Measurements from ENCODE around the gene KLK11.

Gene KLK11, protein sequence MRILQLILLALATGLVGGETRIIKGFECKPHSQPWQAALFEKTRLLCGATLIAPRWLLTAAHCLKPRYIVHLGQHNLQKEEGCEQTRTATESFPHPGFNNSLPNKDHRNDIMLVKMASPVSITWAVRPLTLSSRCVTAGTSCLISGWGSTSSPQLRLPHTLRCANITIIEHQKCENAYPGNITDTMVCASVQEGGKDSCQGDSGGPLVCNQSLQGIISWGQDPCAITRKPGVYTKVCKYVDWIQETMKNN

GRCh38 chr19:51026554-51026831 lies at the start of gene KLK11:
TSS of gene KLK11 (minus strand) at chr19:51026616. CDS start at chr19:51025631, 985 bp downstream.
- no peak for DNase-seq

DNA sequence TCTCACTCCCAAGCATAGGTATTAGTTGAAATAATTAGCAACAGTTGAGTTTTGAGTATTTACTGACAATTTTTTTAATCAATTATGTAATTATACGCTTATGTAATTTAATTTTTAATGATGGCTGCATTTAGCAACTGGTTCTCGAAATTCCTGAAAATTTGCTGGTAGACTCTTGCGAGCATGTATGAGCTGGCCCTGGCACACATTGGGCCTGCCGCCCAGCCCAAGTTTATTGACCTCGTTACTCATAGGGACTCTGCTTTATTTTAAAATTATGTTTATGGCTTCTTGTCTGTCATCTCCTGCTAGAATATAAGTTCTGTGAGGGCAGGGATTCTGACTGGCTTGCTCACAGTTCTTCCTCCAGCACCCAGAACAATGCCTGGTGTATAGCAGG lies 49.6 kb upstream of the KLK11 start:
- DNase-seq: no peak

- DNase-seq: no peak
Observed at GRCh38 chr19:51071095-51071405, 44.6 kb upstream of the KLK11 start.

GRCh38 chr19:51070334-51071094 lies 44.1 kb upstream of the KLK11 start:
- DNase-seq: no peak

- DNase-seq: no peak
Observed at GRCh38 chr19:51066393-51067186, 40.2 kb upstream of the KLK11 start.

DNA sequence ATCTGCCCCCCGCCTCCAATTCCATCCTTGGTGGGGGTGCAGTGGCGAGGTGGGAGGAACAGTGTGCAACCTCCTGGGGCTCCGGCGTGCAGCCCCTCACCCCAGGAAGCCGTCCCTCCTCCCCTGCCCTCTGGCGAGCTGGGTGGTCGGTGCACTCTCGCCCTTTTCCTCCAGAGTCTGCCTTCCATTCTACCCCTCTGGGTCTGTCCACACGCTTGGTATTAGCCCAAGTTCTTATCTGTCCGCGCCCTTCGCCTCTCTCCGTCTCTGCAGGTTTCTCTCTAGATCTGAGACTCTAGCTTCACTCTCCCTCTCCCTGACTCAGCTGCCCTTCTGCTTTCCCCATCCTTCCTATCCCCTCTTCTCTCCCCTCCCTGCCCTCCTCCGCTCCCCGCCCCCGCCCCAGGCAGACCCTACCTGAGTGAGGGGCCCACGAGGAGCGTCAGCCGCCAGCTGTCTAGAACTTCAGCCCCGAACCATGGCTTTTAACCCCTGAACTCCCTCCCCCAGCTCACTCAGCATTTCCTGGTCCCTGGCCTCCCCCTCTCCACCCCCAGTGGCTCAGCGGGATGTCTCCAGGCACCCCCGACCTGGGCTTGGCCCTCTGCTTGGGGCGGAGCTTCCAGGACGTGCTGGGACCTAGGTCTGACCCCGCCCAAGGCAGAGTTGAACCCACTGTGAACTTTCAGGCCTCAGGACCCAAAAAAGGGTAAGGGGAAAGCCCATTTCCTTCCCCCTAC lies 39.0 kb upstream of the KLK11 start:
- DNase-seq: no peak

- DNase-seq: no peak
Observed at GRCh38 chr19:51064534-51065220, 38.3 kb upstream of the KLK11 start, which contains the start of gene KLK13. TSS of gene KLK13 (minus strand) at chr19:51065092. CDS start at chr19:51065067, 25 bp downstream.

DNA sequence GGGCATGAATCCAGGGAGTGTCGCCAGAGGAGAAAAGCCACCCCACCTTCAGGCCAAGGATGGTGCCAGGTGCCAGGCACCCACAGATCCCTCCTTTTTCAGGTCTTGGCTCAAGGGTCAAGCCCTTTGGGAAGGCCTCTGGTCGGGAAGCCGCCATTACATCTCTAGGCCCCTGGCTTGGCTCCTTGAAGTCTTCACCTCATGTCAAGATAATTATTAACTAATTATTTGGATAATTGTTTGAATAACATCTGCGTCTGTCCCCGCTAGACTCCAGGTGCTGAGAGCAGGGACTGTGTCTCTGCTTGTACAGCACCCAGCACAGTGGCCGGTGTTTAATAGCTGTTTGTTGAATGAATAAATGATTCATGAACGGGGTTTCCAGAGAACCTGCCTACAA lies 37.2 kb upstream of the KLK11 start:
- no peak for DNase-seq

DNA sequence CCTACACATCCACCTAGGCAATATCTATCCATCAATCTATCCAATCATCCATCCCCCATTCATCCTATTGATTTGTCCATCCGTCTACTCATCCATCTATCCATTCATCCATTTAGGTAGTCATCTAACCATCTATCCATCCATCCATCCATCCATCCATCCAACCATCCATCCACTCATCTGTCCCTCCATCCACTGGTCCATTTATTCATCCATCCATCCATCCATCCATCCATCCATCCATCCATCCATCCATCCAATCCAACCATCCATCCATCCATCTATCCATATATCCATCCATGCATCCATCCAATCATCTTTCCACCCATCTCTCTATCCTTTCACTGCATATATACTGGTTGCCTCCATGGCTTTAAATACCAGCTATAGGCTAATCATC lies 34.6 kb upstream of the KLK11 start:
- DNase-seq: no peak

DNA sequence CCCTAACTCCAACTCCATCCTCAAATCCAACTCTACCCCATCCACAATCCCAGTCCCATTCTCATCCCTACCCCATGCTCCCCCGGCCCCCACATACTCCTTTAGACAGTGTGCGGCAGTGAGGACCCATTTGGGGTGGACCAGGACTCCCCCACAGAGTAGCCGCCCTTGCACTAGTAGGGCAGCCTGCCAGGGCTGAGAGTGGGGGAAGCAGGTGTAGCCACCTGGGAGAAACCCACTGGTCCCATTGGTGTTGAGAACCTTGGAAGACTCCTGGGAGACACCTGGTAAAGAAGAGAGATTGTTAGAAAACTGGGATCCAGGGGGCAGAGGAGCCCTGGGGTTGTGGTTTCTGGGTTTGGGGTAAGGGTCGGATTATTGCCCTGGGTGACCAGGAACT lies 33.9 kb upstream of the KLK11 start:
- no peak for DNase-seq

GRCh38 chr19:51059715-51060114 lies 33.3 kb upstream of the KLK11 start:
- no peak for DNase-seq

DNA sequence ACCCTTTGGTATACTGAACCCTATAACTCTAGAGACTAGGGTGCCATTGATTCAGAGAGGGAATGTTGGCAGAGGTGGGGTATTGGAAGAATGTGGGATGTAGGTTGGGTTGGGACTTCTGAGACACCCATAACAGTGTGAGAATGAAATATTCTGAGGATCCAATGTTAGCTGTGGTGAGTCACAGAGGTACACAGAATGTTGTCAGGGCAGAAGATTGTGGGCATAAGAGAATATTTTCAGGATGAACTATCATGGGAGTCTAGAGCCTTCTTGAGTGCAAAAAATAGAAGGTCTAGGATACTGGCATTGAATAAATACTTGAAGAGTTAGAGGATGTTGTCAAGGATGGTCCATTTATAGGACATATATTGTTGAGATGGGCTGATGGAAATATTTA lies 29.4 kb upstream of the KLK11 start:
- DNase-seq: no peak

GRCh38 chr19:51047031-51047335 lies 20.6 kb upstream of the KLK11 start:
- no peak for DNase-seq

DNA sequence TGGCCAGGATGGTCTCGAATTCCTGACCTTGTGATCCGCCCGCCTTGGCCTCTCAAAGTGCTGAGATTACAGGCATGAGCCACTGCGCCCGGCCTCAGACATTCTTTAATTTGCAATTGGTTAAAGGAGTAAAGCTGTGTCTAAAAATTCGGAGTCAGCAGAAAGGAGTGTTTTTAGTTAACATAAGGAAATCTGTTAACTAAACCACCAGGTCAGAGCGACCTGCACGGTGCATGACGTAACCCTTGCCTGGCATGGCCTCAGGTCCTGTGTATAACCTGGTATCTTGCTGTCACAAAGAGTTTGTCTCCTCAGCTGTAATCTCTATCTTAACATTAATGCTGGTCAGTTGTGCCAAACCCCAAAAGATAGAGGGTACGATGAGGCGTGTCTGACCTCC lies 17.9 kb upstream of the KLK11 start:
- DNase-seq: no peak

- DNase-seq: no peak
Observed at GRCh38 chr19:51043497-51043896, 17.1 kb upstream of the KLK11 start.

DNA sequence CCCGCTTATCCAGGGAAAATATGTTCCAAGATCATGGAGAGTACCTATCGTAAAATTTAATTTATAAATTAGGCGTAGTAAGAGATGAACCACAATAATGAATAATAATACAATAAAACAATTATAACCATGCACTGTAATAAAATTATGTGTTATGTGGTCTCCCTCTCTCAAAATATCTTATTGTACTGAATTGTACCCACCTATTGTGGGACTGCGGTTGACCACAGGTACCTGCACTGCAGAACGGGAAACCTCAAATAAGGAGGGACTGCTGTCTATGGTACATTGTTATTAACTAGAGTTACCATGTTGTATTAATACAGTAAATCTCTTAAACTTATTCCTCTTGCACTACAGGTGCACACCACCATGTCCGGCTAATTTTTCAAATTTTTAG lies 13.7 kb upstream of the KLK11 start:
- DNase-seq: no peak

DNA sequence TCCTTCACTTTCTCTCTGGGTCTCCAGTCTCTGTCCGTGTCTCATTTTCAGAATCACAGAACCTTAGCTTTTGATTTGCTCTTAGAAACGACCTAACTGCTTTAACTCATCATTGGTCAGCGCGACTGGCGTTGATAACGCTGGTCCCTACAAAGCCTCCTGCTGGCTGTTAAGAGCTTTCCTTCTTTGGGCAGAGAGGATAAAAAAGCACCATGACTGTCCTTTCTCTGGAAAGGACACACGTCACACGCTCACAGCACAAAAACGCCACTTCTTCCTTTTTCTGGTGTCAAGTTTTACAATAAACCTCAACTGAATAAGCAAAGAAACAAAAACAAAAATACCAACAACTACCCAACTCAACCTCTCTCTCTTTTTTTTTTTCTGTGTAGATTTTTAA lies 10.1 kb upstream of the KLK11 start:
- DNase-seq: no peak

- no peak for DNase-seq
Observed at GRCh38 chr19:51034704-51035103, 8.3 kb upstream of the KLK11 start, which contains the start of gene KLK12. TSS of gene KLK12 (minus strand) at chr19:51035002. CDS start at chr19:51034621, 381 bp downstream.

DNA sequence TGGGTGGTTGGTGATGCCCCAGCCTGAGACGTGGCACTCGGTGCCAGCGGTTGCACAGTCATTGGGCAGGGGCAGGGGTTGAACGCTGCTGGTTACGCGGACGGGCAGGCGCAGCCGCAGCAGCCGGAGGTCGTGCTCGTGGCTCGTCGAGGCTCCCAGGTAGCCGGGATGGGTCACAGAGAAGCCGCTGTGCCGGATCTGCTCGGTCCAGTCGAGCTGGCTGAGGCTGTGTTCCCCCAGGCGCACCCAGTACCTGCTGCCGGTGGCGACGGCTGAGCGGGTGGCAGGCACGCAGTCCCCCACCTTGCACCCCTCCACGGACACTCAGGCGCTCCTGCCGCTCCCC lies 5.4 kb upstream of the KLK11 start:
- no peak for DNase-seq

DNA sequence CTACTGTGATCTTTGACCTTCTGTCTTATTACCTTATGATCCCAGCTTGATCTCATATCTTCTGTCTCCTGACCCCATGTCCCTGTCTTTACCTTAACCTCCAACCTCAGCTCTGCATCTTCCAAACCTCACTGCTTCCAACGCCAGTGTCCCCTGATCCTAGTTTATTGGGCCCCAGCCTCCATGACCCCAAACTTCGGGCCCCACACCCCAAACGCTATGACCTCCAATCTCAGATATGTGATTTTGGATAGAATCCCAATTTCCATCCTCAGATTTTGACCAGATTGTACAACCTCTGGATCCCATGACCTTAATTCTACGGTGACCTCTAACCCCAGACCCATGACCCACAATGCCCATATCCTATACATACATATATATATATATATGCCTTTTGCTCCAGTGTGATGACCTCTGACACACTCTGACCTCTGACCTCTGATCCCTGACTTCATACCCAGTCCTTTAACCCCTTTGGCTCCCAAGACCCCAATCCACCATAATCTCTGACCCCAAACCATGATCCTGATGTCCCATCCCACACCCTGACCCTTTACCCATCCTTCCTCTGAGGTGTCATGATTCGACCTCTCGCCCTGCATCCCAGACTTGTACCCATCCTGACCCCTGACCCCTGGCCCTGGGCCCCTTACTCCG lies 4.9 kb upstream of the KLK11 start:
- no peak for DNase-seq

- no peak for DNase-seq
Observed at GRCh38 chr19:51030631-51031030, 4.2 kb upstream of the KLK11 start.

GRCh38 chr19:51029718-51030117 lies 3.3 kb upstream of the KLK11 start:
- DNase-seq: no peak

DNA sequence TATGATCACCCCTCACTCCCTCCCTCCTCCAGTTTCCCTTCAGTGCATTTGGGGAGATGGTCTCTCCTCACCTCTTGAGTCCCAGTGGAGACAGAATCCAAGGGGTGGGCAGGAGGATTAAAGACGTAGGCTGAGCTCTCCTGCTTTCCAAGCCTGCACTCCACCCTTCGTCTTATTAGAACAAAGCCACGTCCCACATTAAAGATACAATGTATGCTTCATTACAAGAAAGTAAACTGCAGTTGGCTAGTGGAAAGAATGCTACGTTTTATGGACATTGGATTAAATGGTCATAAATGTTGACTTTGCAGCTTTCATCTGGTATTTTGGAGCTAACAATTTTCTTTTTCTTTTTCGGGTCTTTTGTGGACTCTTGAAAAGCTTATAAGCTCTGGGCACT lies 1.5 kb upstream of the KLK11 start:
- DNase-seq: no peak
